K562 (cell line): ENCODE results near the gene HAGHL. TPM values are rescaled to one million over a fixed set of nuclear protein-coding genes. Genes with fewer than 3 reads are reported as not detected.

ENCODE experiments used
- C11orf30 ChIP-seq: fragments of 450-650 bp; IDR thresholded peaks from 2 replicates; pipeline ENCODE4 v1.6.1; 2016; ENCODE audit warnings: low read depth, mild to moderate bottlenecking
- CREM ChIP-seq: IDR thresholded peaks from 2 replicates; pipeline ENCODE4 v1.6.1; 2014; ENCODE audit warnings: antibody characterized with exemption, low read depth
- HNRNPUL1 ChIP-seq: fragments of 200-400 bp; formaldehyde crosslinking; IDR thresholded peaks from 2 replicates; pipeline ENCODE4 v1.6.1; 2017; ENCODE audit warnings: low read length
- KAT8 ChIP-seq: fragments of 450-650 bp; IDR thresholded peaks from 2 replicates; pipeline ENCODE4 v1.6.1; 2016; ENCODE audit warnings: low read depth, mild to moderate bottlenecking
- MYNN ChIP-seq, 2 experiments: sonication (generic); formaldehyde crosslinking in 1 of 2; IDR thresholded peaks; 2 replicates each; pipeline versions ENCODE4 v1.5.0 to v1.6.1; 2016 to 2020; ENCODE audit warnings: antibody characterized with exemption in 1 of 2, missing genetic modification reagents in 1 of 2
- NFYB ChIP-seq: IDR thresholded peaks from 2 replicates; pipeline ENCODE4 v1.6.1; 2011; ENCODE audit warnings: mild to moderate bottlenecking, moderate library complexity; ENCODE audit not compliant: insufficient read length; ENCODE audit errors: extremely low read depth
- PML ChIP-seq: IDR thresholded peaks from 2 replicates; pipeline ENCODE4 v1.6.1; 2012; ENCODE audit warnings: low read length, inconsistent platforms
- SIN3A ChIP-seq, 2 experiments: fragments of 150-350 bp in 1 of 2; IDR thresholded peaks; 2 replicates each; pipeline ENCODE4 v1.6.1; 2011 to 2016; ENCODE audit warnings: borderline replicate concordance in 2 of 2, low read depth in 2 of 2, low read length in 2 of 2, mild to moderate bottlenecking in 2 of 2, moderate library complexity in 2 of 2; ENCODE audit not compliant: control insufficient read depth in 1 of 2
- TAF1 ChIP-seq: IDR thresholded peaks from 2 replicates; pipeline ENCODE4 v1.6.1; 2011; ENCODE audit warnings: mild to moderate bottlenecking, low read length, moderate library complexity; ENCODE audit not compliant: insufficient read depth, control insufficient read depth, severe bottlenecking; ENCODE audit errors: extremely low read depth
- TEAD4 ChIP-seq, 2 experiments: sonication (generic) in 1 of 2; formaldehyde crosslinking in 1 of 2; IDR thresholded peaks; 2 replicates each; pipeline versions ENCODE4 v1.6.1 to v1.8.0; 2012 to 2022; ENCODE audit warnings: borderline replicate concordance in 1 of 2, inconsistent platforms in 1 of 2, low read length in 1 of 2, mild to moderate bottlenecking in 1 of 2, missing genetic modification reagents in 1 of 2
- polyA plus RNA-seq, 8 experiments: library from polyadenylated mRNA; depleted of rRNA in 4 of 8; stranded (reverse) in 5 of 8; unstranded in 3 of 8; fragments of >200 nt; fragmentation: Nextera tagmentation in 2 of 8; fragmentation: Illumina TruSeq in 1 of 8; extraction: Ambion mirVana in 2 of 8; extraction: Trizol in 1 of 8; gene quantifications; 2 replicates each; pipeline versions ENCODE4 v1.2.1 to v1.2.3, GENCODE V29; 2011 to 2014; ENCODE audit warnings: inconsistent platforms in 1 of 8, missing spikeins in 1 of 8
- total RNA-seq, 7 experiments: library from RNA; depleted of rRNA in 6 of 7; stranded (reverse); fragments of >200 nt in 6 of 7; fragmentation: Illumina TruSeq in 2 of 7; extraction: Trizol in 2 of 7; gene quantifications; 2 replicates each; pipeline versions ENCODE4 v1.2.1 to v1.2.3, GENCODE V29; 2011 to 2021; ENCODE audit warnings: low replicate concordance in 1 of 7
- TF ChIP-seq, protein P1 (sequence below): fragments of 450-650 bp; formaldehyde crosslinking; IDR thresholded peaks from 2 replicates; pipeline ENCODE4 v1.4.0; 2020; ENCODE audit warnings: mild to moderate bottlenecking, mixed read lengths
- TF ChIP-seq, protein P2 (sequence below): sonication (generic); formaldehyde crosslinking; IDR thresholded peaks from 2 replicates; pipeline ENCODE4 v1.9.0; 2022; ENCODE audit warnings: mild to moderate bottlenecking, missing genetic modification reagents
- TF ChIP-seq, protein P3 (sequence below): fragments of 250-450 bp; sonication (Bioruptor Pico); IDR thresholded peaks from 2 replicates; pipeline ENCODE4 v1.8.0; 2022; ENCODE audit warnings: inconsistent platforms
- TF ChIP-seq, protein P4 (sequence below): fragments of 250-450 bp; sonication (Bioruptor Pico); IDR thresholded peaks from 2 replicates; pipeline ENCODE4 v1.4.0; 2020; ENCODE audit warnings: borderline replicate concordance
- TF ChIP-seq, protein P5 (sequence below): fragments of 450-650 bp; IDR thresholded peaks from one replicate; pipeline ENCODE4 v1.6.1; 2018; ENCODE audit warnings: mild to moderate bottlenecking, moderate library complexity; ENCODE audit not compliant: partially characterized antibody
- TF ChIP-seq, protein P6 (sequence below), 2 experiments: fragments of 450-650 bp; IDR thresholded peaks; 2 replicates each; pipeline ENCODE4 v1.6.1; 2016

Gene HAGHL
- total and polyA plus RNA-seq, 9 of the 15 experiments (the other 6 are each of a cell fraction or from before 2014, with no cell fraction given) = 0.31 to 83.4 (median 20.7) TPM

DNA sequence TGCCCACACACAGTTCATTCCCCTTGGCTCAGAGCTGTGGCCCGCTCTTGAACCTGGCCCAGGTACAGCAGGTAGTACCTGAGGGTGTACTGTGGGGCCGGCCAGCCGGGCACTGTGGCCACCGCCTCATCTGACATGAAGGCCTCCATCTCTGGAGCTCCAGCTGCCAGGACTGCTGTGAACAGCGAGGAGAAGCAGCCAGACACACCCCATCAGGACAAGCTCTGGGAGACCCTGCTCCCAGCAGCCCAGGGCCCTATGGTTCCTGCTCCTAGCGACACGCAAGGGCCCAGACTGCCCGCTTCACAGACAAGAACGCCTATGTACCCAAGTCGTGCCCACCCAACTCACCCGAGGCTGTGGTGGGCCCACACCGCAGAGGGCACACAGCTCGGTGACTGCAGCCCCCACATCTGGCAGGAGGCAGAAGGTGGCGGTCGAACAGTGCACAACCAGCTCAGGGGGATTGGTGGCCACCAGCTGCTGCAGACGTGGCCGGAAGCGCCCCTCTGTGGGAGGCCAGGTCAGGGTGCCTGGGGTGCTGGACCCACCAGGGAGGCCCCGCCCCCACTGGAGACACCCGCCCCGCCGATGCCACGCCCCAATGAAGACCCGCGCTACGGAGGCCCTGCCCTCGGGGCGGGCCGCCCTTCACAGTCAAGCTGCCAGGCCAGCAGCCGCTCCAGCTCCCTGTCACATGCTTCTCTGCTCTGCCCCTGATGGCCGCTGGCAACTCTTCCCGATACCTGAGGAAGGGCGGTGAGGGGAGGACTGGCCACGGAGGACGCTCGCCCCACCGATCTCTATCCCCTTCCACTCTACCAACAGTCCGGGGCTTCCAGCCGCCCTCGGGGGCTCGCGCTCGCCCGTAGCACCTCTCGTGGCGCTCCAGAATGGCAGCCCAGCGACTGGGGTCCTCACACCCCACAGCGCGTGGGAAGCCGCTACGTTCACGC lies 47.8 kb upstream of the HAGHL start (continued):
- TF ChIP-seq CREM (no peak), TEAD4 (IDR thresholded peaks at IDR 0.05; ENCODE audit: low read length) (no peak), TEAD4 (CRISPR knock-in tag; IDR thresholded peaks at IDR 0.05; ENCODE audit: borderline replicate concordance) (no peak), C11orf30 (no peak), TAF1 (peak; percentile 49), PML (no peak), MYNN (IDR thresholded peaks at IDR 0.05) (no peak), MYNN (CRISPR knock-in tag; IDR thresholded peaks at IDR 0.05) (no peak; the same call in 1 of the 2 replicates), NFYB (no peak), KAT8 (no peak), HNRNPUL1 (no peak), SIN3A (IDR thresholded peaks at IDR 0.05; ENCODE audit: borderline replicate concordance in 2 of 2, control insufficient read depth in 1 of 2, low read depth in 2 of 2, low read length in 2 of 2) (peak in 1 of 2 experiments; percentile 53; a peak in 1 of 4 replicates)
- TF ChIP-seq, protein P1, sequence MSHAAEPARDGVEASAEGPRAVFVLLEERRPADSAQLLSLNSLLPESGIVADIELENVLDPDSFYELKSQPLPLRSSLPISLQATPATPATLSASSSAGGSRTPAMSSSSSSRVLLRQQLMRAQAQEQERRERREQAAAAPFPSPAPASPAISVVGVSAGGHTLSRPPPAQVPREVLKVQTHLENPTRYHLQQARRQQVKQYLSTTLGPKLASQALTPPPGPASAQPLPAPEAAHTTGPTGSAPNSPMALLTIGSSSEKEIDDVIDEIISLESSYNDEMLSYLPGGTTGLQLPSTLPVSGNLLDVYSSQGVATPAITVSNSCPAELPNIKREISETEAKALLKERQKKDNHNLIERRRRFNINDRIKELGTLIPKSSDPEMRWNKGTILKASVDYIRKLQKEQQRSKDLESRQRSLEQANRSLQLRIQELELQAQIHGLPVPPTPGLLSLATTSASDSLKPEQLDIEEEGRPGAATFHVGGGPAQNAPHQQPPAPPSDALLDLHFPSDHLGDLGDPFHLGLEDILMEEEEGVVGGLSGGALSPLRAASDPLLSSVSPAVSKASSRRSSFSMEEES (CRISPR knock-in tag) = no peak
- TF ChIP-seq, protein P2, sequence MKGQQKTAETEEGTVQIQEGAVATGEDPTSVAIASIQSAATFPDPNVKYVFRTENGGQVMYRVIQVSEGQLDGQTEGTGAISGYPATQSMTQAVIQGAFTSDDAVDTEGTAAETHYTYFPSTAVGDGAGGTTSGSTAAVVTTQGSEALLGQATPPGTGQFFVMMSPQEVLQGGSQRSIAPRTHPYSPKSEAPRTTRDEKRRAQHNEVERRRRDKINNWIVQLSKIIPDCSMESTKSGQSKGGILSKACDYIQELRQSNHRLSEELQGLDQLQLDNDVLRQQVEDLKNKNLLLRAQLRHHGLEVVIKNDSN (CRISPR knock-in tag) = peak; percentile 61; the same call in 1 of the 2 replicates
- TF ChIP-seq, protein P3, sequence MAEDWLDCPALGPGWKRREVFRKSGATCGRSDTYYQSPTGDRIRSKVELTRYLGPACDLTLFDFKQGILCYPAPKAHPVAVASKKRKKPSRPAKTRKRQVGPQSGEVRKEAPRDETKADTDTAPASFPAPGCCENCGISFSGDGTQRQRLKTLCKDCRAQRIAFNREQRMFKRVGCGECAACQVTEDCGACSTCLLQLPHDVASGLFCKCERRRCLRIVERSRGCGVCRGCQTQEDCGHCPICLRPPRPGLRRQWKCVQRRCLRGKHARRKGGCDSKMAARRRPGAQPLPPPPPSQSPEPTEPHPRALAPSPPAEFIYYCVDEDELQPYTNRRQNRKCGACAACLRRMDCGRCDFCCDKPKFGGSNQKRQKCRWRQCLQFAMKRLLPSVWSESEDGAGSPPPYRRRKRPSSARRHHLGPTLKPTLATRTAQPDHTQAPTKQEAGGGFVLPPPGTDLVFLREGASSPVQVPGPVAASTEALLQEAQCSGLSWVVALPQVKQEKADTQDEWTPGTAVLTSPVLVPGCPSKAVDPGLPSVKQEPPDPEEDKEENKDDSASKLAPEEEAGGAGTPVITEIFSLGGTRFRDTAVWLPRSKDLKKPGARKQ (CRISPR knock-in tag) = no peak
- TF ChIP-seq, protein P4, sequence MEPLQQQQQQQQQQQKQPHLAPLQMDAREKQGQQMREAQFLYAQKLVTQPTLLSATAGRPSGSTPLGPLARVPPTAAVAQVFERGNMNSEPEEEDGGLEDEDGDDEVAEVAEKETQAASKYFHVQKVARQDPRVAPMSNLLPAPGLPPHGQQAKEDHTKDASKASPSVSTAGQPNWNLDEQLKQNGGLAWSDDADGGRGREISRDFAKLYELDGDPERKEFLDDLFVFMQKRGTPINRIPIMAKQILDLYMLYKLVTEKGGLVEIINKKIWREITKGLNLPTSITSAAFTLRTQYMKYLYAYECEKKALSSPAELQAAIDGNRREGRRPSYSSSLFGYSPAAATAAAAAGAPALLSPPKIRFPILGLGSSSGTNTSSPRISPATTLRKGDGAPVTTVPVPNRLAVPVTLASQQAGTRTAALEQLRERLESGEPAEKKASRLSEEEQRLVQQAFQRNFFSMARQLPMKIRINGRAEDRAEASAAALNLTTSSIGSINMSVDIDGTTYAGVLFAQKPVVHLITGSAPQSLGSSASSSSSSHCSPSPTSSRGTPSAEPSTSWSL = no peak
- TF ChIP-seq, protein P5, sequence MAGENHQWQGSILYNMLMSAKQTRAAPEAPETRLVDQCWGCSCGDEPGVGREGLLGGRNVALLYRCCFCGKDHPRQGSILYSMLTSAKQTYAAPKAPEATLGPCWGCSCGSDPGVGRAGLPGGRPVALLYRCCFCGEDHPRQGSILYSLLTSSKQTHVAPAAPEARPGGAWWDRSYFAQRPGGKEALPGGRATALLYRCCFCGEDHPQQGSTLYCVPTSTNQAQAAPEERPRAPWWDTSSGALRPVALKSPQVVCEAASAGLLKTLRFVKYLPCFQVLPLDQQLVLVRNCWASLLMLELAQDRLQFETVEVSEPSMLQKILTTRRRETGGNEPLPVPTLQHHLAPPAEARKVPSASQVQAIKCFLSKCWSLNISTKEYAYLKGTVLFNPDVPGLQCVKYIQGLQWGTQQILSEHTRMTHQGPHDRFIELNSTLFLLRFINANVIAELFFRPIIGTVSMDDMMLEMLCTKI = no peak
- TF ChIP-seq, protein P6, sequence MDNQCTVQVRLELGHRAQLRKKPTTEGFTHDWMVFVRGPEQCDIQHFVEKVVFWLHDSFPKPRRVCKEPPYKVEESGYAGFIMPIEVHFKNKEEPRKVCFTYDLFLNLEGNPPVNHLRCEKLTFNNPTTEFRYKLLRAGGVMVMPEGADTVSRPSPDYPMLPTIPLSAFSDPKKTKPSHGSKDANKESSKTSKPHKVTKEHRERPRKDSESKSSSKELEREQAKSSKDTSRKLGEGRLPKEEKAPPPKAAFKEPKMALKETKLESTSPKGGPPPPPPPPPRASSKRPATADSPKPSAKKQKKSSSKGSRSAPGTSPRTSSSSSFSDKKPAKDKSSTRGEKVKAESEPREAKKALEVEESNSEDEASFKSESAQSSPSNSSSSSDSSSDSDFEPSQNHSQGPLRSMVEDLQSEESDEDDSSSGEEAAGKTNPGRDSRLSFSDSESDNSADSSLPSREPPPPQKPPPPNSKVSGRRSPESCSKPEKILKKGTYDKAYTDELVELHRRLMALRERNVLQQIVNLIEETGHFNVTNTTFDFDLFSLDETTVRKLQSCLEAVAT (IDR thresholded peaks at IDR 0.05) = no peak
